ENCODE measurements around the gene MRPL36.

Gene MRPL36

DNA sequence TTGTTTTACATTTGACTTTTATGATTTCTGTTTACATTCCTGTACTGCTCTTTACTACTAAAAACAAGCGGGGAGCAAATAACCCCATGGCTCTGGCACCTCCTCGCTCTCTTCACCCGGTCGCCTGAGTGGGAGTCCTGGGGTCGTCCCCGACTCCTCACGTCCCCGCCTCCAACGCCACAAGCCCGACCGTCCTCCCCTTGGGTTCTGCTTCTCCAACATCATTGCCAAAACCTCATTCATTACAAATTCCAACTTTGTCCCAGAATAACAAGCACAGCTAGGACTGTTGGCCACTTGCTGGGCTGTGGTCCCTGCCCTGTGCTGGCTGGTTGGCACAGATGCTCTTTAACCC lies 35.1 kb downstream of the MRPL36 start:
- no peaks in the 10 kb centered on the region for H3K36me3 Mint-ChIP-seq (ENCODE audit: low read depth)
- H3K4me3 Mint-ChIP-seq: no peak overlapping the region
- no peaks in the 10 kb centered on the region for H3K4me1 Mint-ChIP-seq (ENCODE audit: low read depth)
- no peaks in the 10 kb centered on the region for H3K9me3 Mint-ChIP-seq
- peaks cover 3% of the 10 kb centered on the region for H3K27me3 Mint-ChIP-seq
- H3K27ac Mint-ChIP-seq: no peak overlapping the region

DNA sequence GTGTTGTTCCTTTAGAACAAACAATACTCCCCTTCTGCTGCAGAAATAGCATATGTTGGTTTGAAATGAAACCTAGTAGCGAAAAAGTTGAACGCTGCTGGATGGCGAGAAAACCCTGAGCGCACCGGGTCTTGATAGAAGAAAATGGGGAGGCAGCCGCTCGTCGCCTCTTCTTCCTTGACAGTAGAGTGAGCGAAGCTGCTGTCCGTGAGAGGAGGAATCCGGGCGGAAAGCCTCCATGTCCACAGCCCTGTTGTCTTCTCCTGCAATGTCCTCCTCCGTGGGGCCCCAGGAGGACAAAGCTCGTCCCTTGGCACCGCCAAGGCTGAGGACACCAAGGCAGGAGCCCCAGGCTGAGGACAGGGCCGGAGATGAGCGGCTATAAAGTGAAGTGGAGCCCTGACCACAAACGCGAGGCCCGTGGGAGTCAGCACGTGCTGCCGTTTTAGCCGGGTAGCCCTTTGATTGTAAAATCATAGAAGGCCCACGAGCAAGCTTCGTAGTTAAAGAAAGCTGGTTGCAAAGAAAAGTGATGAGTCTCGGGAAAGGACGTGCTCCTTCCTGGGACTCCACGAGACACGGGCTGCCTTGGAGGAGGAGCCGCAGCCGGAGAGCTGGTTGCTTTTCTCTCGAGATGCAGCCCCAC lies 35.6 kb downstream of the MRPL36 start:
- no peak overlapping the region for H3K27ac Mint-ChIP-seq
- H3K4me3 Mint-ChIP-seq: no peak overlapping the region
- H3K36me3 Mint-ChIP-seq (ENCODE audit: low read depth): no peaks in the 10 kb centered on the region
- H3K27me3 Mint-ChIP-seq: peaks cover 3% of the 10 kb centered on the region
- no peaks in the 10 kb centered on the region for H3K9me3 Mint-ChIP-seq
- no peaks in the 10 kb centered on the region for H3K4me1 Mint-ChIP-seq (ENCODE audit: low read depth)

DNA sequence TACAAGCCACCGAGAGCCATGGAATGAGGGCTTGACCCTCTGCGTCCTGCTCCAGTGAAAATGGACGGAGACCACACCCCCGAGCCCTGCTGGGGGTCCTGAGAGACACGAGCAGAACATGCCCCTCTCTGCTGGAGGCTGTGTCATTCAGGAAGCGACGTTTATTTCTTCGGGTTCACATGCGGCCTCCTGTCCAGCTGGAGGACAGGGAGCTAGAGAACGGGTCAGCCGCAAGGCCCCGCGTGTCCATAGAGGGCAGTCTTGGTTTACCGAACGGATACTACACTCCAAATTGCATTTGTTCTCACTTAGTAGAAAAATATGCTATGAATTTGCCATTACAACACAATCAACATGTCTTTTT lies 36.1 kb downstream of the MRPL36 start:
- H3K4me3 Mint-ChIP-seq: no peak overlapping the region
- peaks cover 3% of the 10 kb centered on the region for H3K27me3 Mint-ChIP-seq
- no peaks in the 10 kb centered on the region for H3K4me1 Mint-ChIP-seq (ENCODE audit: low read depth)
- no peak overlapping the region for H3K27ac Mint-ChIP-seq
- H3K36me3 Mint-ChIP-seq (ENCODE audit: low read depth): no peaks in the 10 kb centered on the region
- H3K9me3 Mint-ChIP-seq: peaks cover 1% of the 10 kb centered on the region

DNA sequence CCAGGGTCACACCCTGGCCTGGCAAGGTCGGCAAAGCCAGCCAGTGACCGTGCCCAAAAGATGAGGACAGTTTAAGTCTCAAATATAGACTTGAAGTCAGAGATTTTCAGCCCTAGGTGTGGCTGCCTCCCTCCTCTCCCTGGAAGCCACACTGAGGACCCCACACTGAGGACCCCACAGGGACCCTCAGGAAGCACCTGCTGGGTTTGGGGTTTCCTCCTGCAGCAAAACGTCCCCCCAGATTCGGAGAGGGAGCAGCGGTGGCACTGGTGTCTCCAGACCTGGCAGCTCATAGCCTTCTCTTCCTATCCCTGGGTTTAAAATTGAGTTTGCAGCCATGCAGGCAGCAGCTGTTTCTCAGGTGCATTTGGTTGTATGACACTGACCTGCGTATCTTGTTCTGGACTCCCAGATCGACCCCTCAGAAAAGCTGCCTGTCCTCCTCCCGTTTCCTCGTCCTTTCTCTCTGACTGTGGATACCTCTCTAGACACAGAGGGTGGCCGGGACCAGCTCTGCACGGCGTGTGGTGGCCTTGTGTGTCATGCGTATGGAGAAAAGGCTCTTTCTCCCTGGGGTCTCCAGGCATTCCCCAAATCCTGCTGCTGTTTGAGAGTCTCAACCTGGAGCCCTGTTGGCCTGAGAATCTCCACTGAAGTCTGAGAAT lies 36.6 kb downstream of the MRPL36 start:
- no peak overlapping the region for H3K4me3 Mint-ChIP-seq
- no peaks in the 10 kb centered on the region for H3K36me3 Mint-ChIP-seq (ENCODE audit: low read depth)
- H3K4me1 Mint-ChIP-seq (ENCODE audit: low read depth): no peaks in the 10 kb centered on the region
- H3K9me3 Mint-ChIP-seq: peaks cover 6% of the 10 kb centered on the region
- no peak overlapping the region for H3K27ac Mint-ChIP-seq
- peaks cover 3% of the 10 kb centered on the region for H3K27me3 Mint-ChIP-seq

DNA sequence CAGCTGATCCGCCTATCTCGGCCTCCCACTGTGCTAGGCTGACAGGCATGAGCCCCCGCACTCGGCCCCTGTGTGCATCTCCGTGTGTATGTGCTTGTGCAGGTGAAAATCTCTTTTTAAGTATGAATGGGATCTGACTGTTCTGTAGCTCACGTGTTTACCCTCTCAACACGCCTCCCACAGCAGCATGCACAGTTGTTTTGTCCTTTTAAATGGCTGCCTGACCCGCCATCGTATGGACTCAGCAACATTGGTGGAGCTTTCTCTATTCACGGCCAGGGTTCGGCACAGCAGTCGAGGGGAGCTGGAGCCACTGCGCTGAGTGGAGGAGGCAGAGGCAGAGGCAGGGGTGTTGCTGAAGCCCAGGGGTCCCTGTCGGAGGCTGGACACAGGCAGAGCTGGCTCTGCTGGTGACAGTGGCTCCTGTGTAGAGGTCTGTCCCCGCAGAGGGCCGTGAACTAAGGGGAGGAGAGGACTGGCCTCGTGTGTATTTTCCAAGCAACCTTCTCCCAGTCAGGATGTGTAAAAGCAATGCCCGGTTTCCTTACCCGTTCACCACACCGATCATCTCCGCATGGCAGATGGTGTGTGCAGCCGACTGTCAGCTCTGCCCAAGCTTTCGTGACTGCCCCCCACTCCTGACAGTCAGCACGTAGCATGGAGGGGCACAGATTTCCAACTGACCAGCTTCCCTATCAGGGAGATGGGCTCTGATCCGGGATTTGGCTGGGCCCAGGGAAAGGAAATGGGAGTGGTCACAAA lies 37.3 kb downstream of the MRPL36 start:
- Mint-ChIP-seq H3K27ac (no peak overlapping the region), H3K4me1 (ENCODE audit: low read depth) (no peaks in the 10 kb centered on the region), H3K27me3 (peaks cover 3% of the 10 kb centered on the region), H3K36me3 (ENCODE audit: low read depth) (no peaks in the 10 kb centered on the region), H3K9me3 (peaks cover 6% of the 10 kb centered on the region), H3K4me3 (no peak overlapping the region)

DNA sequence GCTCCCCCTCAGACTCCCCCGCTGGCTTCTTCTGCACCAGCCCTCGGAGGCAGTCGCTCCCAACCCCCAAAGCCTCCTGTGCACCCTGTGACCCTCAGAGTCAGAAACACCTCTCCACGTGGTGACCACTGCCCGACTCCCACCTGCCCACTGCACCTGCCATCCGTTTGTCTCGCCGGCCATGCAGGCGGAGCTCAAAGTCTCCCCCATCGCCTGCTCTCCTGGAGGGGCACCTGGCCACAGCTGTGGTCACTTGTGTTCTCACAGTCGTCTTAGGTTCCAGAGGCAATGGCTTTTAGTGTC lies 38.2 kb downstream of the MRPL36 start:
- Mint-ChIP-seq H3K27ac (no peak overlapping the region), H3K27me3 (peaks cover 3% of the 10 kb centered on the region), H3K4me1 (ENCODE audit: low read depth) (no peaks in the 10 kb centered on the region), H3K4me3 (no peak overlapping the region), H3K9me3 (peaks cover 6% of the 10 kb centered on the region), H3K36me3 (ENCODE audit: low read depth) (no peaks in the 10 kb centered on the region)

DNA sequence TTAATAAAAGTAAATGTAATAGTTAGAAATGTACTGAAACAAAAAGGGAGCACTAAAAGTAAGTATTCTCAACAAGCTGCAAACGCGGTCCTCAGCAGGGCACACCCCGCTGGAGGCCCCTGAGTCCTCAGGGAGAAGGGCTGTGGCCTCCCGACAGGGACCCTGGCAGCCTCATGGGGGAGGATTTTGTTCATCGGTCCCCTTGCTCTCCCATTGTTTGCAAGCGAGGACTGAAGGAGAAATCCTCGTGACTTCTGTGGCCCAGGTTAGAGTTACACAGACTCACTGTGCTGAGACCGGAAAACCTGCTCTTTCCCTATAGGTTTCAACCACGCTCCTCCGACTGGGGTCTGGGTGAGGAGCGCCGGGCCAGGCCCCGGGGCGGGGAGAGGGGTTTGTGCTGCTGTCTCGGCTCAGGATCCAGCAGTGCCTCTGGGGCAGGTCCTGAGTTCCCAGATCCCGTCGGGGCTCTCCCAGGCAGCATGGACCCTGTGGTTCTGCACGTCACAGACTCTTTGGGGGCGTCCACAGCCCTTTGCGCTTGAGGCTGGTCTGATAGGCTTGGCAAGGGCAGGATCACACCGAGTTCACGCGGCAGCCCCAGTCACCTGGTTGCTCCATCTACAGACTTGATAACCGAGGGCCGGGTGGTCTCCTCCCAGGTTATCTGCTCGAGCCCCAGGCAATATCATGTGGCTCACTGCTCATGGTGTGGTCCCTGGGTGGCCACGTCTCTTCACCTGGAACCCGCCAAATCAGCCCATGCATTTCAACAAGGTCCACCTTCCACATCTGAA lies 38.8 kb downstream of the MRPL36 start:
- Mint-ChIP-seq H3K27me3 (peaks cover 3% of the 10 kb centered on the region), H3K36me3 (ENCODE audit: low read depth) (no peaks in the 10 kb centered on the region), H3K4me3 (no peak overlapping the region), H3K4me1 (ENCODE audit: low read depth) (no peaks in the 10 kb centered on the region), H3K9me3 (peaks cover 6% of the 10 kb centered on the region), H3K27ac (no peak overlapping the region)

DNA sequence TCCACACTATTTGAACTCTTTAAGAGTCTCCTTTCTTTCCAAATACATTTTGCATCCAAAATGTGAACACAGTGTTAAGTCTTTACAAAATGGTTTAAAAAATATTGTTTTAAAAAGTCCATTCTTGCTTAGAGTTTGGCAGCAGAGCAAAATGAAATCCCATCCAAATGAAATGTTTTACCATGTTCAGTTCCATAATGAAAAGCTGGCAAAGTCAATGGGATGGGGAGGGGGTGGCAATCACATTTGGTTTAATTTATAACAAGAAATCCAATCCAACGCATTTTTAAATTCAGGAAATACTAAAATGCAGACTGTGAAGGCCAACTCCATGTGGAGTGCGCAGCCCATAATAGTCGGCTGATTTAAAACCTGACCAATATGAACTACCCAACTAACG lies 39.4 kb downstream of the MRPL36 start:
- no peaks in the 10 kb centered on the region for H3K27me3 Mint-ChIP-seq
- H3K9me3 Mint-ChIP-seq: peaks cover 6% of the 10 kb centered on the region

DNA sequence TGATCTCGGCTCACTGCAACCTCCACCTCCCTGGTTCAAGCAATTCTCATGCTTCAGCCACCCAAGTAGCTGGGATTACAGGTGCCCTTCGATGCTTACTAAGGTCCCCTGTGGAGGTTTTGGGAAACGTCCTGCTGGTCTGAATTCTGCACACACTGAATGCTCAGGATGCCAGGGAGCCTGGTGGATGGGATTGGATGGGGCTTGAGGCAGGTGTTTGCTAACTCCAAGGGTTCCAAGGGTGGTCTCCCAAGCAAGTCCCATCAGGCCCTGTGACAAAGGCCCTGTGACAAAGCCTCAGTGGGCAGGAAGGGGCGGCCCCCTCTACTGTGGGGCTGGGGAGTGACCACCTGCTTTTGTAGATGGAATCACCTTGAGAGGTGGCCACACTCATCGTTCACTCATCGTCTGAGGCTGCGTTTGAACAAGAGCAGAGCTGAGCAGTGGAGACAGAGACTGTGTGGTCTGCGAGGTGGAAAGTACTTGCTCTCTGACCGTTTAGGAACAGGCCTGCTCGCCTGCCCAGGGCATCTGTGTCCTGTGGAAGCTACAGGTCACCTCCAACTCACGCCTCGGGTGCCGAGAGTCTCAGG lies 40.2 kb downstream of the MRPL36 start:
- Mint-ChIP-seq H3K36me3 (ENCODE audit: low read depth) (no peaks in the 10 kb centered on the region), H3K27me3 (peaks cover 3% of the 10 kb centered on the region), H3K4me3 (no peak overlapping the region), H3K27ac (no peak overlapping the region), H3K9me3 (peaks cover 6% of the 10 kb centered on the region), H3K4me1 (ENCODE audit: low read depth) (no peaks in the 10 kb centered on the region)

More for the DNA sequence above, 39.4 kb downstream of the MRPL36 start:
- no peaks in the 10 kb centered on the region for H3K4me1 Mint-ChIP-seq (ENCODE audit: low read depth)
- H3K27ac Mint-ChIP-seq: no peak overlapping the region
- no peak overlapping the region for H3K4me3 Mint-ChIP-seq
- H3K36me3 Mint-ChIP-seq (ENCODE audit: low read depth): no peaks in the 10 kb centered on the region

DNA sequence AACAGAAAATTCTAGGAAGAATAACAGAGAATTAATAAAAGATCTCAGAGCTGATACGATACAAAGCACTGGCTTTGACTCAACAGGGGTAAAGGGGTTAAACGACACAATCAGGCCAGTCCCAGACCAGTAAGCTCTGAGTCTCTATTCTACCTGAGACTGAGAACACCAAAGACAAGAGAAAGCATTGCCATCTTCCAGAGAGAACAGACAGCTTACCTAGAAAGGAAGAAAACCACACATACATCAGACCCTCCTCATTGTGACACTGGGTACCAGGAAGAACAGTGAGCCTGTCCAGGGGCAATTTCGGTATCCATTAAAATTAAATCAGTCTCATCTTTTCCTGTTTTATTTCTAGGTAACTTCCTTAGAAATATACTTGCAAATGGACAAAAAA lies 41.1 kb downstream of the MRPL36 start:
- Mint-ChIP-seq H3K9me3 (peaks cover 6% of the 10 kb centered on the region), H3K27me3 (peaks cover 4% of the 10 kb centered on the region), H3K36me3 (ENCODE audit: low read depth) (no peaks in the 10 kb centered on the region), H3K27ac (no peak overlapping the region), H3K4me3 (no peak overlapping the region), H3K4me1 (ENCODE audit: low read depth) (no peaks in the 10 kb centered on the region)

DNA sequence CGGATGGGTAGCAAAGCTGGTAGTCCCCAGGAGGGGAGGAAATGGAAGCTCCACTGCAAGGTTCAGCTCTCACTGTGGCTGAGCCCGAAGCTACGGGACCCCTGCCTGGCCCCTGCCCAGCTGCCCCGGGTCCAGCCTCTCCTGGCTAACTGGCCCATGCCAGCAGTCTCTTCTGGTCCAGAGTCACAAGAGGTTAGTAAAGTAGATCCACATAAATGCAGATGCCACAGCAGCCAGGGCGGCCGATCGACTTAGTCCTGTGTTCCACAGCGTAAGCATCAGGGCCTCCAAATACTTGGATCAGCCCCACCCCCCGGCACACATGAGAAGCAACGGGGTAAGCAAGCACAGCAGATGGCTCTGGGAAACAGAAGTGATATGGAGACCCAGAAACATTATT lies 42.1 kb downstream of the MRPL36 start:
- H3K27me3 Mint-ChIP-seq: peaks cover 4% of the 10 kb centered on the region
- no peak overlapping the region for H3K27ac Mint-ChIP-seq
- no peaks in the 10 kb centered on the region for H3K36me3 Mint-ChIP-seq (ENCODE audit: low read depth)
- H3K9me3 Mint-ChIP-seq: peaks cover 6% of the 10 kb centered on the region
- H3K4me3 Mint-ChIP-seq: no peak overlapping the region
- no peaks in the 10 kb centered on the region for H3K4me1 Mint-ChIP-seq (ENCODE audit: low read depth)

DNA sequence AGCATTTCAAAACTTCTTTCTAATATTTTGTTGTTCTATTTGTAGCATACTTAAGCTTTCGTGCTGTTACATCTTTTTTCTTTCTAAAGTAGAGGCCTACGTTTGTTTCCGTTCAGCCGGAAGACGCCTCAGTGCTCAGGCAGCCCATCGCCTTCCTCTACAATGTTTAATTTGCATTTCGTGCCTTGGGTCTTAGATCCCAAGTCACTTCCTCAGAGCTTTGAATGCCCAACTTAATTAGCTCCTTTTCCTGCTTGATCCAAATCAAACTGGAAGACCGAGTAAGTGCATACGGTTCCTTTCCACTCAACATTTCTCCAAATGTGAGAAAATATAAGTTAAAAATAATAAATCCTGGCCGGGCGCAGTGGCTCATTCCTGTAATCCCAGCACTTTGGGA lies 43.2 kb downstream of the MRPL36 start:
- H3K27me3 Mint-ChIP-seq: peaks cover 4% of the 10 kb centered on the region
- H3K9me3 Mint-ChIP-seq: peaks cover 6% of the 10 kb centered on the region
- H3K4me1 Mint-ChIP-seq (ENCODE audit: low read depth): no peaks in the 10 kb centered on the region
- H3K36me3 Mint-ChIP-seq (ENCODE audit: low read depth): no peaks in the 10 kb centered on the region
- H3K4me3 Mint-ChIP-seq: no peak overlapping the region
- H3K27ac Mint-ChIP-seq: no peak overlapping the region

DNA sequence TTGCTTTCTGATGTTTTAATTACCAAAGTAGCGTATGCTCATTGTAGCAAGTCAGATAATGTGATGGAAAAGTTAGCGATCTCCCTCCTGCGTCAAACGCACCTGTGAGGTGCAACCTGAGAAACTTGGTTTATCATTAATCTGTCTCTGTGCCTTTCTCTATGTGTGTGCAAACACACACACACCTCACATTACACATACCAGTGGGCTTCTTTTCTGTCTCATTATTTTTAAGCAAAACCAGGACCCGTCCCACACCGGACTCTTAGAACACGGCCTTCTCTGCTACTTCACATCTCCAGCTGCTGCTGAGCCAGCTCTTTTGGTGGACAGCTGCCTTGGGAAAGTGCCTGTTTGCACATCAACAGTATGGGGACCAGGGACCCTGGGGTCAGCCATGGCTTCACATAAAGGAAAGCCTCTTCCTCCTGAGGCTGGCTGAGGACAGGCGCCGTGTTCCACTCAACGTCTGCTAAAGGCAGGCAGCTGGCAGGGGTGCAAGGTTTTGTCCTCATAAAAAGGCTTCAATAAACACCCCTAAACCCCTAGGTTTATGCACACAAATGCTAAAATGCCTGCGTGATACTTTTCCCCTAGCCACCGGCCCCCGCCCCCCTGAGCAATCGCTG lies 44.2 kb downstream of the MRPL36 start:
- no peak overlapping the region for H3K4me3 Mint-ChIP-seq
- H3K27ac Mint-ChIP-seq: no peak overlapping the region
- peaks cover 6% of the 10 kb centered on the region for H3K9me3 Mint-ChIP-seq
- H3K27me3 Mint-ChIP-seq: peaks cover 4% of the 10 kb centered on the region
- no peaks in the 10 kb centered on the region for H3K4me1 Mint-ChIP-seq (ENCODE audit: low read depth)
- no peaks in the 10 kb centered on the region for H3K36me3 Mint-ChIP-seq (ENCODE audit: low read depth)

DNA sequence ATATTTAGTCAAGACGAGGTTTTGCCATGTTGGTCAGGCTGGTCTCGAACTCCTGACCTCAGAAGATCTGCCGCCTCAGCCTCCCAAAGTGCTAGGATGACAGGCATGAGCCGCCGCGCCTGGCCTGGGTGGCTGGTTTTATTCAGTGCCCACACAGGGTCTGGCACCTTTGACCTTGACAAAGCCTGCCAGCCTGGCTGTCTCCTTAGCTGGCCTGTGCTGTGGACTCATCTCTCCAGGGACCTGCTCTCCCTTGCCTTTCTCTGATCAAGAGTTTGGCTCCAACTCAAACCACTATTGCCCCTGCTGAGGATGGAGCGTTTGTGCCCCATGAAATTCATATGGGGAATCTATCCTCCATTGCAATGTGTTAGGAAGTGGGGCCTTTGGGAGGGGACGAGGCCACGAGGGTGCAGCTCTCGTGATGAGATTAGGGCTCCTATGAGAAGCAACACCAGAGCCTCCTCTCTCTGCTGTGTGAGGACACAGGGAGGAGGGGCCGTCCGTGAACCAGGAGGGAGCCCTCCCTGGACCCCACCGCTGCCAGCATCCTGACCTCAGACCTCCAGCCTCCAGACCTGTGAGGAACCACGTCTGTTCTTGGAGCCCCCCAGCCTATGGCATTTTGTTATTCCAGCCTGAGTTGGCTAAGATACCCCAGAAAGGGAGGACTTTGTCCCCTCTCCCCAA lies 45.0 kb downstream of the MRPL36 start:
- no peaks in the 10 kb centered on the region for H3K4me1 Mint-ChIP-seq (ENCODE audit: low read depth)
- H3K27me3 Mint-ChIP-seq: peaks cover 4% of the 10 kb centered on the region
- H3K36me3 Mint-ChIP-seq (ENCODE audit: low read depth): no peaks in the 10 kb centered on the region
- H3K27ac Mint-ChIP-seq: no peak overlapping the region
- H3K9me3 Mint-ChIP-seq: peaks cover 6% of the 10 kb centered on the region
- no peak overlapping the region for H3K4me3 Mint-ChIP-seq
